Ishikawa (cell line): ENCODE results near the gene MAN2C1.

Experiments
- CEBPB ChIP-seq: IDR thresholded peaks from 2 replicates; pipeline ENCODE4 v1.6.1; 2012
- CREB1 ChIP-seq: IDR thresholded peaks from 2 replicates; pipeline ENCODE4 v1.6.1; 2012; ENCODE audit warnings: low read depth
- EGR1 ChIP-seq: IDR thresholded peaks from 2 replicates; pipeline ENCODE4 v1.6.1; 2012
- EP300 ChIP-seq: IDR thresholded peaks from 2 replicates; pipeline ENCODE4 v1.6.1; 2012; ENCODE audit warnings: borderline replicate concordance
- FOXM1 ChIP-seq: IDR thresholded peaks from 2 replicates; pipeline ENCODE4 v1.6.1; 2012; ENCODE audit warnings: low read depth, borderline replicate concordance
- MAX ChIP-seq: IDR thresholded peaks from 2 replicates; pipeline ENCODE4 v1.6.1; 2012
- NFIC ChIP-seq: IDR thresholded peaks from 2 replicates; pipeline ENCODE4 v1.6.1; 2012
- RAD21 ChIP-seq: IDR thresholded peaks from 2 replicates; pipeline ENCODE4 v1.6.1; 2012; ENCODE audit warnings: low read depth
- REST ChIP-seq: IDR thresholded peaks from 2 replicates; pipeline ENCODE4 v1.6.1; 2012; ENCODE audit warnings: low read depth, mild to moderate bottlenecking
- TAF1 ChIP-seq: IDR thresholded peaks from 2 replicates; pipeline ENCODE4 v1.6.1; 2012; ENCODE audit warnings: low read depth, mild to moderate bottlenecking
- TCF12 ChIP-seq: IDR thresholded peaks from 2 replicates; pipeline ENCODE4 v1.6.1; 2012; ENCODE audit warnings: low read depth
- TEAD4 ChIP-seq: IDR thresholded peaks from 2 replicates; pipeline ENCODE4 v1.6.1; 2012
- YY1 ChIP-seq: IDR thresholded peaks from 2 replicates; pipeline ENCODE4 v1.6.1; 2012; ENCODE audit warnings: low read depth
- ZBTB7A ChIP-seq: IDR thresholded peaks from 2 replicates; pipeline ENCODE4 v1.6.1; 2012; ENCODE audit warnings: low read depth
- TF ChIP-seq, protein P1 (sequence below): IDR thresholded peaks from 2 replicates; pipeline ENCODE4 v1.6.1; 2012

Gene MAN2C1

DNA sequence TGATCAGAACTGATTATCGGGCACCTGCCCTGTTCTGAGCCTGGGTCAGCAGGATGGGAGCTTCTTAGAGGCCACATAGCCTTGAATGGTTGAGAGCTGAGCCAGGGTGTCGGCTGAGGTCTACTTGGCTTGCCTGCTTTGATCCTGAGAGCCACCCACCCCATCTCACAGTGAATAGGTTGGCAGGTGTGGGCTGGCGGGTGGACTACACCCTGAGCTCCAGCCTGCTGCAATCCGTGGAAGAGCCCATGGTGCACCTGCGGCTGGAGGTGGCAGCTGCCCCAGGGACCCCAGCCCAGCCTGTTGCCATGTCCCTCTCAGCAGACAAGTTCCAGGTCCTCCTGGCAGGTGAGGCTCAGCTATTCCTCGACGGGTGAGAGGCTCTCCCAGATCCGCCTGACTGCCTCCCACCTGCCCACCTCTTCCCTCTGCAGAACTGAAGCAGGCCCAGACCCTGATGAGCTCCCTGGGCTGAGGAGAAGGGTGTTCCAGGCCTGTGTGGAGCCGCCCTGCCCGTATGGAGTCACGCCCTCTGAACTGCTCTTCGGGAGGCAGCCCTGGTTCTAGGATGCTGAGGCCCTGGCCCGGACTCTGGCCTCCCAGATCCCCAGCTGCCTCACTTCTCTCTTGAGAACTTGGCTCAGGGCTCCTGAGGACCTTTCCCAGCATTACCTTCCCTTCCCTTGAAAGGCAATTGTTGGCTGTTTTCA, 28.7 kb downstream of the MAN2C1 start:
- TF ChIP-seq TCF12, result no peak
- TF ChIP-seq NFIC, result no peak
- TF ChIP-seq, protein P1, sequence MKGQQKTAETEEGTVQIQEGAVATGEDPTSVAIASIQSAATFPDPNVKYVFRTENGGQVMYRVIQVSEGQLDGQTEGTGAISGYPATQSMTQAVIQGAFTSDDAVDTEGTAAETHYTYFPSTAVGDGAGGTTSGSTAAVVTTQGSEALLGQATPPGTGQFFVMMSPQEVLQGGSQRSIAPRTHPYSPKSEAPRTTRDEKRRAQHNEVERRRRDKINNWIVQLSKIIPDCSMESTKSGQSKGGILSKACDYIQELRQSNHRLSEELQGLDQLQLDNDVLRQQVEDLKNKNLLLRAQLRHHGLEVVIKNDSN, result no peak
- no peak for TF ChIP-seq TEAD4
- no peak for TF ChIP-seq YY1
- TF ChIP-seq FOXM1, result no peak
- TF ChIP-seq CREB1, result no peak
- TF ChIP-seq TAF1, result no peak
- TF ChIP-seq REST, result no peak

DNA sequence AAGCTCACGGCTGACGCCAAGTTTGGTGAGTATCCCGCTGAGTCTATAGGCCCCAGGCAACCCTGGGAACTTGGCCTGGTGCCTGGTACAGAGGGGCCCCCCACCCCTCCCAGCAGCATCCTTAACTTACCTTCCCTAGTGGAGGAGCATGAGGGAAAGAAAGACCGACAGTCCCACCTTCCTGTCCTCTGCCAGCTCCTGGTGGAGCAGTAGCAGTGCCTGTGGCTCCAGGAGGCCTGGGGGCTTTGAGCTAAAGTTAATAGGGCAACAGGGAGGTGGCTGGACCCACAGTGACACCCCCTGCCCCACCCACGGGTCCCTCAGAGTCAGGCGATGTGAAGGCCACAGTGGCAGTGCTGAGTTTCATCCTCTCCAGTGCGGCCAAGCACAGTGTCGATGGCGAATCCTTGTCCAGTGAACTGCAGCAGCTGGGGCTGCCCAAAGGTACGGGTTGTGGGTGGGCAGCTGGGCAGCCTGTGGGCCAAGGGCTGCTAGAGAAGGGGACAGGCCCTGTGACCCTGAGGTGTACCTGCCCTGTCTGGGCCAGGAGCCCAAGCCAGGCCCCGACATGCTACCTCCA, 29.7 kb downstream of the MAN2C1 start:
- TF ChIP-seq TAF1 (no peak), TCF12 (no peak), MAX (no peak), CREB1 (no peak), NFIC (no peak), ZBTB7A (no peak), EP300 (no peak), REST (no peak), RAD21 (no peak), FOXM1 (no peak)
- TF ChIP-seq, protein P1, result no peak

DNA sequence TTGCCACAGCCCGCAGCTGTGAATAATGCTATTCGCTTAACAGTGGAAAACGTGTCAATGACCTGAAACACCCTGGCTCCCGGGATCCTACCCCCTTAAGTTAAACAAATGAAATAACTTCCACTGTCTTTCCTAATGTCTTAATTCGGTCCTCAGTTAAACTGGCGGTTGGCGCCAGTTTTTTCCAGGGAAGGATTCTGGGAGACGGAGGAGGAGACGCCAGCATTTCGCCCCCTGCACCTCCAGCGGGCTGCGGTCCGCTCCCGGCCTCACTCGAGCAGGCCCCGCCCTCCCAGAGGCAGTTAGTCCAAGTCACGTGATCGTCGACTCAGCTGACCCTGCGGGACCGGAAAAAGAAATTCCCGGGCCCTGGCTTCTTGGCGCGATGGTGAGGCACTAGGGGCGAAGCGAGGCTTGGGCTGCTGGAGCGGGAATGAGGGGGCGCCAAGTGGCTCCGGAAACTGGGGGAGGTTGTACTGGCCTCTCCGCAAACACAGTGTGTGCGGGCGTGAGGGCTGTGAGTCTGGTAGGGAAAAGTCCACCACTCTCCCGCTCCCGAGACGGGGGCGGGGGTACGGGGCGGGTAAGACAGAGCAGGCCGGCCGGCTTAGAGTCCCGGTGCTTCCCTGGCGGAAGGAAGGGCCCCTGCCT, 32.6 kb downstream of the MAN2C1 start, which contains the start of gene COMMD4:
COMMD4 (plus strand) TSS at position 359 of the 651 bp plus-strand sequence; CDS start at position 386, 27 bp downstream.
- TF ChIP-seq TCF12 (peak; percentile 48), EGR1 (no peak), MAX (peak; percentile 83), TAF1 (peak; percentile 77), FOXM1 (no peak)
- TF ChIP-seq, protein P1, result peak; percentile 99

GRCh38 chr15:75335313-75335704, 33.1 kb downstream of the MAN2C1 start:
- no peak for TF ChIP-seq NFIC
- TF ChIP-seq TCF12, result no peak
- TF ChIP-seq CEBPB, result no peak
- no peak for TF ChIP-seq EGR1
- TF ChIP-seq TEAD4, result no peak
- no peak for TF ChIP-seq TAF1
- no peak for TF ChIP-seq ZBTB7A

DNA sequence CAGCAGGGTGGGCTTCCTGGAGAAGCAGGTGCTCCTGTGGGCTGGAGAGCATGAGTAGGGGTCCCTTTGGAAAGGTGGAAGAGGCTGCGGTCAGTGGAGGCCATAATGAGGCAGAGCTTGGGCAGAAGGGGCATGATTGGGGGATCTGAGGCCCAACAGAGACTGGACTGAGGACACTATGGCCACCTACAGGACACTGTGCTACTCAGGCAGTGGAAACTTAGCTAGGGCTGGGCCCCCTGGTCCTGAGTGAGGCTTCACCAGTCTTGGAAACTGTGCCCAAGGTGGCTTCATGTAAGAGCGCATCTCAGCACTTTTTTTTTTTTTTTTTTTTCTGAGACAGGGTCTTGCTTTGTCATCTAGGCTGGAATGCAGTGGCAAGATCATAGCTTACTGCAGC, 38.8 kb downstream of the MAN2C1 start:
- TF ChIP-seq REST (no peak), RAD21 (no peak), FOXM1 (no peak), TEAD4 (no peak), NFIC (no peak), ZBTB7A (no peak), MAX (no peak), TAF1 (no peak), EGR1 (no peak), CREB1 (no peak), CEBPB (no peak), YY1 (no peak), TCF12 (no peak), EP300 (no peak)
- TF ChIP-seq, protein P1, result no peak
